ENCODE measurements around the gene HOXC12. TPM values are rescaled to one million over a fixed set of nuclear protein-coding genes. Genes with fewer than 3 reads are reported as not detected.

HOXC12 gene
- polyA plus RNA-seq, 1 of the 3 experiments (the other 2 are of a cell fraction): not detected

- TF ChIP-seq ZBTB33 (IDR thresholded peaks at IDR 0.05; ENCODE audit: borderline replicate concordance, low read depth): no peak
- TF ChIP-seq SIN3A (IDR thresholded peaks at IDR 0.05; ENCODE audit: borderline replicate concordance, low read depth, low read length): no peak
- no peak for TF ChIP-seq PBX3 (IDR thresholded peaks at IDR 0.05)
- TF ChIP-seq IRF3 (IDR thresholded peaks at IDR 0.05; ENCODE audit: low read depth, low read length): no peak
- no peak for TF ChIP-seq YY1 (IDR thresholded peaks at IDR 0.05; ENCODE audit: low read depth)
- ChIA-PET CTCF (interaction anchor here (0.7 to 12.7 kb wide), 6 partner anchors 11 to 237 kb away, joined by 3 to 134 read pairs (median 5); partner anchors contain the start of genes HOXC10 and HOXC12), POLR2A (interaction anchor here (0.6 kb wide), 1 partner anchor 78 kb away, joined by 3 read pairs; no protein-coding TSS in a partner anchor)
- no peak overlapping the region for H3K4me2 ChIP-seq
- peaks cover 98% of the 10 kb centered on the region for H3K27me3 ChIP-seq (ENCODE audit: insufficient read depth)
- no peaks in the 10 kb centered on the region for H3K9me3 ChIP-seq
- peaks cover 0 to 2% of the 10 kb centered on the region in 2 experiments; a peak in 2 of 4 replicates for H3K4me1 ChIP-seq (ENCODE audit: control insufficient read depth in 1 of 2, insufficient read depth in 2 of 2, low read depth in 1 of 2, low read length in 1 of 2)
- no peak overlapping the region for H3K27ac ChIP-seq (ENCODE audit: low read depth in 2 of 2, low read length in 1 of 2)
- DNase-seq: no peak
- 0 out of 2 replicates have a peak, but pooled peaks cover 2% of the 10 kb centered on the region for H4K20me1 ChIP-seq (ENCODE audit: insufficient read depth)
- no peak overlapping the region for H3K9ac ChIP-seq
- no peaks in the 10 kb centered on the region for H3K9me2 ChIP-seq
- peaks cover 3% of the 10 kb centered on the region for H3F3A ChIP-seq (replicated peaks; ENCODE audit: insufficient read depth)
- WGBS (ENCODE audit: low lambda C conversion rate): 17% methylated on average over 9 of the region's 9 CpGs
- no peaks in the 10 kb centered on the region for H3K36me3 ChIP-seq (replicated peaks in 1 of 2; ENCODE audit: control insufficient read depth in 1 of 2, insufficient read depth in 2 of 2, low read length in 1 of 2)
- H3K4me3 ChIP-seq (ENCODE audit: low read depth in 2 of 2, low read length in 1 of 2): no peak overlapping the region
- no peaks in the 10 kb centered on the region for H3K79me2 ChIP-seq (ENCODE audit: insufficient read depth)
- no peak overlapping the region for H2AFZ ChIP-seq (ENCODE audit: low read depth)
These were observed 22.3 kb downstream of the HOXC12 start for GRCh38 chr12:53976823-53977595.

GRCh38 chr12:53977596-53978445, 23.1 kb downstream of the HOXC12 start:
- POLR2A ChIA-PET: no interaction called here
- Histone ChIP-seq H3F3A (replicated peaks; ENCODE audit: insufficient read depth) (no peaks in the 10 kb centered on the region), H3K27me3 (ENCODE audit: insufficient read depth) (peaks cover 98% of the 10 kb centered on the region), H3K27ac (ENCODE audit: low read depth in 2 of 2, low read length in 1 of 2) (no peak overlapping the region), H3K4me1 (ENCODE audit: control insufficient read depth in 1 of 2, insufficient read depth in 2 of 2, low read depth in 1 of 2, low read length in 1 of 2) (peaks cover 0 to 2% of the 10 kb centered on the region in 2 experiments; a peak in 2 of 4 replicates), H3K9me3 (no peaks in the 10 kb centered on the region), H3K79me2 (ENCODE audit: insufficient read depth) (no peaks in the 10 kb centered on the region), H3K4me2 (no peak overlapping the region), H3K36me3 (replicated peaks in 1 of 2; ENCODE audit: control insufficient read depth in 1 of 2, insufficient read depth in 2 of 2, low read length in 1 of 2) (no peaks in the 10 kb centered on the region), H3K4me3 (ENCODE audit: low read depth in 2 of 2, low read length in 1 of 2) (no peak overlapping the region), H2AFZ (ENCODE audit: low read depth) (no peak overlapping the region), H3K9ac (no peak overlapping the region), H3K9me2 (no peaks in the 10 kb centered on the region), H4K20me1 (ENCODE audit: insufficient read depth) (no peaks in the 10 kb centered on the region)
- no peak for DNase-seq
- CTCF ChIA-PET: interaction anchor here (0.6 to 12.7 kb wide), 6 partner anchors 10 to 236 kb away, joined by 3 to 134 read pairs (median 4); partner anchors contain the start of genes HOXC10 and HOXC12
- WGBS (ENCODE audit: low lambda C conversion rate): 11% methylated on average over 11 of the region's 11 CpGs
- no peak for TF ChIP-seq CTCF (IDR thresholded peaks at IDR 0.05)
- no peak for TF ChIP-seq NRF1 (IDR thresholded peaks at IDR 0.05; ENCODE audit: low read depth, low read length)
- TF ChIP-seq CHD2 (IDR thresholded peaks at IDR 0.05; ENCODE audit: low read length, partially characterized antibody): no peak
- TF ChIP-seq RAD21 (IDR thresholded peaks at IDR 0.05; ENCODE audit: low read length): no peak
- TF ChIP-seq POLR2AphosphoS5 (IDR thresholded peaks at IDR 0.05; ENCODE audit: low read depth, low read length): no peak
- no peak for TF ChIP-seq IRF3 (IDR thresholded peaks at IDR 0.05; ENCODE audit: low read depth, low read length)
- no peak for TF ChIP-seq GATA2 (CRISPR knock-in tag; IDR thresholded peaks at IDR 0.05)
- no peak for TF ChIP-seq ZBTB33 (IDR thresholded peaks at IDR 0.05; ENCODE audit: borderline replicate concordance, low read depth)
- no peak for TF ChIP-seq ELF1 (IDR thresholded peaks at IDR 0.05)
- no peak for TF ChIP-seq RCOR1 (IDR thresholded peaks at IDR 0.05; ENCODE audit: low read length)
